Spleen (tissue), 11 donors: ENCODE measurements around the gene TMC1. TPM values are rescaled to one million over a fixed set of nuclear protein-coding genes. Genes with fewer than 3 reads are reported as not detected.
"Not testable (repeated sequence)": the region's sequence is repeated elsewhere in the genome, so short reads cannot be mapped to it uniquely, and the experiment has no call there.

ENCODE experiments used
- DNase-seq: peaks from one replicate; pipeline ENCODE4 v3.0.0-alpha.2; 2020
- H3K27ac ChIP-seq, 8 donors: fragments of 200-600 bp; sonication (generic) in 7 of 8; 1 replicate in 4 of 8; 2 replicates in 4 of 8; pipeline versions ENCODE4 v1.5.0 to v1.8.0; 2016 to 2021; ENCODE audit warnings: inconsistent platforms in 4 of 8, mild to moderate bottlenecking in 4 of 8, moderate library complexity in 1 of 8
- H3K27me3 ChIP-seq, 7 donors: fragments of 200-600 bp; sonication (generic) in 6 of 7; replicated peaks in 1 of 7; 1 replicate in 4 of 7; 2 replicates in 3 of 7; pipeline versions ENCODE4 v1.5.0 to v1.8.0; 2016 to 2021; ENCODE audit warnings: inconsistent platforms in 3 of 7, mild to moderate bottlenecking in 1 of 7
- H3K36me3 ChIP-seq, 6 donors: fragments of 200-600 bp; sonication (generic) in 5 of 6; 1 replicate in 4 of 6; 2 replicates in 2 of 6; pipeline versions ENCODE4 v1.5.0 to v1.8.0; 2016 to 2021; ENCODE audit warnings: inconsistent platforms in 2 of 6
- H3K4me1 ChIP-seq, 6 donors: fragments of 200-600 bp; sonication (generic) in 5 of 6; 1 replicate in 3 of 6; 2 replicates in 3 of 6; pipeline versions ENCODE4 v1.5.0 to v1.8.0; 2016 to 2021; ENCODE audit warnings: inconsistent platforms in 3 of 6
- H3K4me3 ChIP-seq, 8 donors: fragments of 200-600 bp; sonication (generic) in 7 of 8; 1 replicate in 4 of 8; 2 replicates in 4 of 8; pipeline versions ENCODE4 v1.5.0 to v1.8.0; 2016 to 2021; ENCODE audit warnings: inconsistent platforms in 4 of 8, mild to moderate bottlenecking in 4 of 8, moderate library complexity in 2 of 8
- H3K9me3 ChIP-seq, 8 donors: fragments of 200-600 bp; sonication (generic) in 7 of 8; 1 replicate in 4 of 8; 2 replicates in 4 of 8; pipeline versions ENCODE4 v1.5.0 to v1.8.0; 2016 to 2021; ENCODE audit warnings: inconsistent platforms in 4 of 8
- POLR2A ChIP-seq, 3 donors: fragments of 450-650 bp; IDR thresholded peaks; one replicate each; pipeline ENCODE4 v1.5.1; 2017; ENCODE audit warnings: antibody characterized with exemption in 3 of 3, mild to moderate bottlenecking in 1 of 3
- POLR2AphosphoS5 ChIP-seq, 3 donors: sonication (generic); formaldehyde crosslinking; IDR thresholded peaks; one replicate each; pipeline ENCODE4 v1.5.1; 2017; ENCODE audit warnings: antibody characterized with exemption in 3 of 3
- WGBS, 5 donors: extraction: QIAGEN DNeasy Blood & Tissue Kit in 3 of 5; methylation state at CpG; one replicate each; pipeline versions ENCODE4 v1.1.5 to v1.1.7; 2013 to 2018; 5-methylcytosine and 5-hydroxymethylcytosine counted together
- intact Hi-C: fragments of 100-400 bp; cut with DNase I; formaldehyde crosslinking; loops from one replicate; pipeline ENCODE4 v1.15.0; 2023; ENCODE audit warnings: low total_unique reads
- polyA plus RNA-seq, 3 donors: library from polyadenylated mRNA; stranded (reverse); fragments of 200-250 nt; gene quantifications; one replicate each; pipeline ENCODE4 v1.2.1, GENCODE V29; 2013
- total RNA-seq, 7 donors: library from RNA; depleted of rRNA in 3 of 7; stranded (reverse); fragments of >200 nt in 3 of 7; fragmentation: NEBNext Ultra II Directional in 4 of 7; extraction: Animal tissue kit (Norgen Biotek cat#: 25700) in 4 of 7; gene quantifications; one replicate each; pipeline versions ENCODE4 v1.1.0 to v1.2.1, GENCODE V29; 2016 to 2021
- TF ChIP-seq, protein P1 (sequence below), 11 experiments: fragments of 200-600 bp in 7 of 11; fragments of 450-650 bp in 4 of 11; sonication (generic) in 4 of 11; IDR thresholded peaks in 8 of 11; conservative IDR thresholded peaks in 3 of 11; 1 replicate in 7 of 11; 2 replicates in 4 of 11; pipeline versions ENCODE4 v1.4.0 to v1.8.0; 2016 to 2021; ENCODE audit warnings: antibody characterized with exemption in 11 of 11, inconsistent platforms in 4 of 11, mild to moderate bottlenecking in 1 of 11
- donor health status: healthy with polysubstance abuse.
- donor health status: DM: no; HTN: no; CAD: no; lungs with moderate emphysema.
- donor health status: DM: no; HTN: no; CAD: no.
- donor health status: Bipolar disorder and iron deficiency.
- donor health status: healthy.
- donor health status: DM: no; HTN: no; CAD: no.
- donor health status: DM: yes; HTN: yes; CAD: no.

TMC1 gene
- total and polyA plus RNA-seq, 10 donors, result 0.04 to 0.16 TPM; not detected in 8

DNA sequence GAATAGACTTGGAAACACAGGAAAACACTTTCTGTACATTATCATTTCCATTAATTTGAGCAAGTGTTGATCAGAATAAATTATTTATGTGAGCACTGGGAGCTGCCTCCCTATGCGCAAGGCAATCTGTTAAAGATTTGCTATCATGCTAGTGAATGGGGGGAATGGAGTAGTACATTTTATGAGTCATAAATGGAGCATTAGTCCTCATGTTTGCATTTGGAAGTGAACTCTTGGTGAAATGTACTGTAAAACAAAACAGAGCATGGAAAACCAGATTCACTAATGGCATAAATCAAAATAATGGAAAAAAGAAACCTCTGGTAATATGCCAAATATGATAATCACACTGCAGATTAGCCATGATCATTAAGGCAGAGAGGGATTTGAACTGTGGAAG, 40.5 kb upstream of the TMC1 start:
- 91 to 100% (median 96%) methylated on average over 1 of the region's 1 CpG for WGBS, 5 donors
- intact Hi-C loops, result no loop called here
- H3K36me3 ChIP-seq, result no peaks in the 10 kb centered on the region
- DNase-seq, result no peak
- peaks cover 0 to 14% (median 5%) of the 10 kb centered on the region in 6 donors for H3K4me1 ChIP-seq
- TF ChIP-seq POLR2A (IDR thresholded peaks at IDR 0.05), result no peak
- TF ChIP-seq, protein P1, sequence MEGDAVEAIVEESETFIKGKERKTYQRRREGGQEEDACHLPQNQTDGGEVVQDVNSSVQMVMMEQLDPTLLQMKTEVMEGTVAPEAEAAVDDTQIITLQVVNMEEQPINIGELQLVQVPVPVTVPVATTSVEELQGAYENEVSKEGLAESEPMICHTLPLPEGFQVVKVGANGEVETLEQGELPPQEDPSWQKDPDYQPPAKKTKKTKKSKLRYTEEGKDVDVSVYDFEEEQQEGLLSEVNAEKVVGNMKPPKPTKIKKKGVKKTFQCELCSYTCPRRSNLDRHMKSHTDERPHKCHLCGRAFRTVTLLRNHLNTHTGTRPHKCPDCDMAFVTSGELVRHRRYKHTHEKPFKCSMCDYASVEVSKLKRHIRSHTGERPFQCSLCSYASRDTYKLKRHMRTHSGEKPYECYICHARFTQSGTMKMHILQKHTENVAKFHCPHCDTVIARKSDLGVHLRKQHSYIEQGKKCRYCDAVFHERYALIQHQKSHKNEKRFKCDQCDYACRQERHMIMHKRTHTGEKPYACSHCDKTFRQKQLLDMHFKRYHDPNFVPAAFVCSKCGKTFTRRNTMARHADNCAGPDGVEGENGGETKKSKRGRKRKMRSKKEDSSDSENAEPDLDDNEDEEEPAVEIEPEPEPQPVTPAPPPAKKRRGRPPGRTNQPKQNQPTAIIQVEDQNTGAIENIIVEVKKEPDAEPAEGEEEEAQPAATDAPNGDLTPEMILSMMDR (IDR thresholded peaks at IDR 0.05 in 8 of 11, conservative IDR thresholded peaks at IDR 0.05 in 3 of 11), result no peak
- TF ChIP-seq POLR2AphosphoS5 (IDR thresholded peaks at IDR 0.05), result no peak
- no peak overlapping the region for H3K27ac ChIP-seq
- H3K4me3 ChIP-seq, result no peak overlapping the region
- peaks cover 0 to 7% (median 0%) of the 10 kb centered on the region in 7 donors for H3K27me3 ChIP-seq
- H3K9me3 ChIP-seq, result no peaks in the 10 kb centered on the region

DNA sequence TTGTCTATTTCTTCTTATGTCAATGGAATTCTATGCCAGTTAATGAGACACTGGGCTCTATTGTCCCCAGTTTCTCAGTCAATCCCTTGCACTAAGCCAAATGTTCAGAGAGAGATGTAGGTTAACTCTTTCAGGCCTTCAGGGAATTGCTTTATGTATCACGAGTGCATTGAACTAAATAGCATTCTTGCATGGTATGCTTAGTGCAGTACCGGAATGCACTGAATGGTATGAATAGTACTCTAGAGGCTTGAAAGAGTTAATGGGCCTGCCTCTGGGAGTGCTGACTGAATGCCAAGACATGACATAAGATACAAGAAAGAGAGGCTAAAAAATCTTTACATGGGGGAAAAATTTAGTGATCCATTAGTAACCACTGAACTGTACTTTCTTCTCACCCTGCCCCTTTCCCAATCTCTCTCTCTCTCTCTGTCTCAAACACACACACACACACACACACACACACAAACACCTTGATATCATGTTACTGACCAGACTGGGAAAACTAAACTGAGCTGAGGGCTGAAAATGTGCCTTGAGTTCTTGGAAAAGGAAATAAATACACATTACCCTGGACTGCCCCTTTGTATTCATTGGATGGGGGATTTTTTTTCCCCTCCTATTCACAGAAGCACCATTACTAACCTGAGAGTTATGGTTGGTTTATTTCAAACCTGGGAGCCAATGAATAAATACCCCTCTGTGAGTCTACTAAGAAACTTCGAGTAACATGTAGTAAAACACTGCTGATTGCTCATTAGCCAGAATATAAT, 35.4 kb upstream of the TMC1 start:
- Histone ChIP-seq H3K9me3 (no peaks in the 10 kb centered on the region), H3K36me3 (no peaks in the 10 kb centered on the region), H3K27ac (no peak overlapping the region), H3K27me3 (no peaks in the 10 kb centered on the region), H3K4me3 (no peak overlapping the region), H3K4me1 (no peaks in the 10 kb centered on the region)
- intact Hi-C loops, result no loop called here
- DNase-seq, result no peak
- TF ChIP-seq POLR2A (IDR thresholded peaks at IDR 0.05) (no peak), POLR2AphosphoS5 (IDR thresholded peaks at IDR 0.05) (no peak)
- TF ChIP-seq, protein P1 (IDR thresholded peaks at IDR 0.05 in 8 of 11, conservative IDR thresholded peaks at IDR 0.05 in 3 of 11), result no peak
- 70 to 91% (median 85%) methylated on average over 3 of the region's 3 CpGs for WGBS, 5 donors

GRCh38 chr9:72486594-72486955, 34.8 kb upstream of the TMC1 start:
- H3K9me3 ChIP-seq, result no peaks in the 10 kb centered on the region
- WGBS, 5 donors, result 38 to 78% (median 56%) methylated on average over 1 of the region's 1 CpG
- H3K27ac ChIP-seq, result no peak overlapping the region
- intact Hi-C loops, result no loop called here
- H3K27me3 ChIP-seq, result no peaks in the 10 kb centered on the region
- DNase-seq, result no peak
- no peaks in the 10 kb centered on the region for H3K4me1 ChIP-seq
- no peak overlapping the region for H3K4me3 ChIP-seq
- H3K36me3 ChIP-seq, result no peaks in the 10 kb centered on the region
- TF ChIP-seq POLR2A (IDR thresholded peaks at IDR 0.05) (no peak), POLR2AphosphoS5 (IDR thresholded peaks at IDR 0.05) (no peak)
- TF ChIP-seq, protein P1 (IDR thresholded peaks at IDR 0.05 in 8 of 11, conservative IDR thresholded peaks at IDR 0.05 in 3 of 11), result no peak

DNA sequence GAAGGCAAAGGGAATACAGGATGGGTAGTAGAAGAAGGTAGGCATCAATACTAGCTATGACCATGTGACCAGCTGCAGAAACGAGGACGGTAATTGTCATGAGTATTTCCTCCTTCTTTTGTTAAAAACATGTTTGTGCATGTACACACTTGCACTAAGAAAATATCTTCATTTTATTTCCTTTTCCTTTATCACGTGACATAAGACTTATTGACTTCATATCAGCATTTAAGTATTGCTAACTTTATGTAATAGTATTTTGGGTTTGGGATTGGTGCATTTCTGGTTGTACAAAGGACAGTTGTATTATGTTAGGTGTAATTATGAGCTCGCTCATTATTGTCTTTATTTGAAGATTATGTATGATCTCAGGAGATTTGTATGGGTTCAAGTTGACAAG, 33.7 kb upstream of the TMC1 start:
- H3K36me3 ChIP-seq, H3K4me1 ChIP-seq, H3K27me3 ChIP-seq, intact Hi-C loops, H3K27ac ChIP-seq, H3K9me3 ChIP-seq, H3K4me3 ChIP-seq, DNase-seq: not testable (repeated sequence)
- WGBS, 5 donors, result 80 to 88% (median 84%) methylated on average over 4 of the region's 4 CpGs
